IMR-90 (cell line): ENCODE results near the gene UBL3. TPM values are rescaled to one million over a fixed set of nuclear protein-coding genes. Genes with fewer than 3 reads are reported as not detected.

ENCODE experiments used
- ATAC-seq: fragments of 200-7000 bp; cut with Tn5 transposase; 2 replicates; pipeline ENCODE4 v1.9.1; 2020; ENCODE audit warnings: low read depth, mild to moderate bottlenecking, moderate library complexity
- BruUV-seq: library from RNA; stranded (reverse); fragments of 400-500 nt; replicated peaks from 2 replicates; lab custom pipeline; 2021; lab: Mats Ljungman, UMichigan
- CTCF ChIA-PET: fragments of 300-600 bp; formaldehyde crosslinking; extraction: SDS; loops from one replicate; lab custom pipeline; 2021; ENCODE audit warnings: antibody characterized with exemption; lab: Yijun Ruan, JAX
- POLR2A ChIA-PET: fragments of 300-600 bp; sonication (Branson Sonifier 250); formaldehyde crosslinking; loops from one replicate; lab custom pipeline; 2022; ENCODE audit warnings: antibody characterized with exemption; ENCODE audit not compliant: unreplicated experiment; lab: Charles Lee
- DNase-seq: peaks from one replicate; pipeline ENCODE4 v3.0.0; 2013
- H2AFZ ChIP-seq: replicated peaks from 2 replicates; pipeline ENCODE3; 2013; ENCODE audit warnings: low read length, mild to moderate bottlenecking; ENCODE audit not compliant: poor library complexity
- H2AK5ac ChIP-seq: 2 replicates; pipeline ENCODE4 v1.6.1; 2013; ENCODE audit warnings: low read depth, low read length, inconsistent platforms
- H2AK9ac ChIP-seq: replicated peaks from 2 replicates; pipeline ENCODE3; 2013; ENCODE audit warnings: mild to moderate bottlenecking, low read depth, low read length, moderate library complexity; ENCODE audit not compliant: poor library complexity
- H2BK120ac ChIP-seq: 2 replicates; pipeline ENCODE4 v1.6.1; 2013; ENCODE audit warnings: low read depth, low read length, inconsistent platforms
- H2BK15ac ChIP-seq: 3 replicates; pipeline ENCODE4 v1.6.1; 2013; ENCODE audit warnings: low read depth, low read length, inconsistent platforms
- H2BK20ac ChIP-seq: 2 replicates; pipeline ENCODE4 v1.6.1; 2013; ENCODE audit warnings: low read depth, mild to moderate bottlenecking, inconsistent platforms, low read length, moderate library complexity
- H2BK5ac ChIP-seq: 2 replicates; pipeline ENCODE4 v1.6.1; 2013; ENCODE audit warnings: mild to moderate bottlenecking, low read depth, low read length, inconsistent platforms; ENCODE audit not compliant: poor library complexity, severe bottlenecking
- H3K14ac ChIP-seq: replicated peaks from 2 replicates; pipeline ENCODE4 v1.6.1; 2013; ENCODE audit warnings: low read depth, low read length, inconsistent platforms
- H3K18ac ChIP-seq: 2 replicates; pipeline ENCODE4 v1.6.1; 2013; ENCODE audit warnings: low read depth, low read length, control low read depth
- H3K23ac ChIP-seq: 2 replicates; pipeline ENCODE4 v1.6.1; 2013; ENCODE audit warnings: low read depth, low read length, inconsistent platforms
- H3K27ac ChIP-seq: 2 replicates; pipeline ENCODE4 v1.5.1; 2013; ENCODE audit warnings: mild to moderate bottlenecking, control low read depth, low read length; ENCODE audit not compliant: insufficient read depth
- H3K27me3 ChIP-seq: 2 replicates; pipeline ENCODE4 v1.6.1; 2013; ENCODE audit warnings: low read length; ENCODE audit not compliant: control insufficient read depth, insufficient read depth
- H3K36me3 ChIP-seq: 2 replicates; pipeline ENCODE4 v1.6.1; 2013; ENCODE audit warnings: low read length, mixed read lengths; ENCODE audit not compliant: control insufficient read depth, insufficient read depth
- H3K4ac ChIP-seq: 2 replicates; pipeline ENCODE4 v1.6.1; 2013; ENCODE audit warnings: low read depth, low read length, inconsistent platforms
- H3K4me1 ChIP-seq: 2 replicates; pipeline ENCODE4 v1.6.1; 2013; ENCODE audit warnings: low read length, mixed read lengths; ENCODE audit not compliant: control insufficient read depth, insufficient read depth
- H3K4me2 ChIP-seq: 2 replicates; pipeline ENCODE4 v1.6.1; 2013; ENCODE audit warnings: low read depth, mild to moderate bottlenecking, control low read depth, low read length, moderate library complexity
- H3K4me3 ChIP-seq: 2 replicates; pipeline ENCODE4 v1.5.1; 2013; ENCODE audit warnings: low read depth, mild to moderate bottlenecking, control low read depth, low read length, moderate library complexity; ENCODE audit not compliant: insufficient read depth
- H3K56ac ChIP-seq: 2 replicates; pipeline ENCODE4 v1.6.1; 2013; ENCODE audit warnings: low read length, inconsistent platforms; ENCODE audit not compliant: insufficient read depth; ENCODE audit errors: extremely low read depth
- H3K79me1 ChIP-seq, 2 experiments: 2 replicates each; pipeline ENCODE4 v1.6.1; 2013; ENCODE audit warnings: low read length in 2 of 2, inconsistent platforms in 1 of 2, low read depth in 1 of 2
- H3K9ac ChIP-seq: 2 replicates; pipeline ENCODE4 v1.6.1; 2013; ENCODE audit warnings: low read depth, low read length, control low read depth
- H3K9me1 ChIP-seq: 2 replicates; pipeline ENCODE4 v1.6.1; 2013; ENCODE audit warnings: low read length, inconsistent platforms; ENCODE audit not compliant: insufficient read depth
- H3K9me3 ChIP-seq: 2 replicates; pipeline ENCODE4 v1.6.1; 2013; ENCODE audit warnings: low read length; ENCODE audit not compliant: control insufficient read depth, insufficient read depth
- H4K20me1 ChIP-seq: 2 replicates; pipeline ENCODE4 v1.6.1; 2013; ENCODE audit warnings: low read length, inconsistent platforms; ENCODE audit not compliant: insufficient read depth
- H4K5ac ChIP-seq: 2 replicates; pipeline ENCODE4 v1.6.1; 2013; ENCODE audit warnings: mild to moderate bottlenecking, low read depth, low read length, control low read depth
- H4K8ac ChIP-seq, 2 experiments: 2 replicates each; pipeline ENCODE4 v1.6.1; 2013; ENCODE audit warnings: low read depth in 2 of 2, low read length in 2 of 2, control low read depth in 1 of 2, inconsistent platforms in 1 of 2
- H4K91ac ChIP-seq: 2 replicates; pipeline ENCODE4 v1.6.1; 2013; ENCODE audit warnings: low read depth, low read length, inconsistent platforms; ENCODE audit not compliant: insufficient read depth
- BHLHE40 ChIP-seq: fragments of 150-350 bp; IDR thresholded peaks from 2 replicates; pipeline ENCODE4 v1.6.1; 2016; ENCODE audit warnings: mild to moderate bottlenecking, low read depth, low read length
- CEBPB ChIP-seq: IDR thresholded peaks from 2 replicates; pipeline ENCODE4 v1.6.1; 2012; ENCODE audit warnings: low read depth, low read length, improper control_type of control experiment
- CHD1 ChIP-seq: IDR thresholded peaks from 2 replicates; pipeline ENCODE4 v1.6.1; 2012; ENCODE audit warnings: low read depth, low read length, improper control_type of control experiment
- CTCF ChIP-seq: conservative IDR thresholded peaks from 2 replicates; pipeline ENCODE4 v1.5.1; 2012; ENCODE audit warnings: mild to moderate bottlenecking, low read depth, low read length, improper control_type of control experiment
- ELK1 ChIP-seq: fragments of 150-350 bp; IDR thresholded peaks from 2 replicates; pipeline ENCODE4 v1.6.1; 2016; ENCODE audit warnings: low read depth, mild to moderate bottlenecking, low read length, moderate library complexity, borderline replicate concordance
- FOS ChIP-seq: fragments of 150-350 bp; IDR thresholded peaks from 2 replicates; pipeline ENCODE4 v1.6.1; 2016; ENCODE audit warnings: low read depth, low read length
- MAFK ChIP-seq: IDR thresholded peaks from 2 replicates; pipeline ENCODE4 v1.6.1; 2012; ENCODE audit warnings: low read depth, low read length, improper control_type of control experiment
- MAZ ChIP-seq: IDR thresholded peaks from 2 replicates; pipeline ENCODE4 v1.6.1; 2012; ENCODE audit warnings: low read depth, mild to moderate bottlenecking, low read length, improper control_type of control experiment, moderate library complexity, borderline replicate concordance
- MXI1 ChIP-seq: IDR thresholded peaks from 2 replicates; pipeline ENCODE4 v1.6.1; 2012; ENCODE audit warnings: low read depth, mild to moderate bottlenecking, low read length, moderate library complexity, borderline replicate concordance
- NFE2L2 ChIP-seq: fragments of 150-350 bp; IDR thresholded peaks from 2 replicates; pipeline ENCODE4 v1.6.1; 2016; ENCODE audit warnings: low read depth, mild to moderate bottlenecking, low read length
- POLR2A ChIP-seq: IDR thresholded peaks from 2 replicates; pipeline ENCODE4 v1.6.1; 2012; ENCODE audit warnings: mild to moderate bottlenecking, low read depth, low read length
- RAD21 ChIP-seq: IDR thresholded peaks from 2 replicates; pipeline ENCODE4 v1.6.1; 2012; ENCODE audit warnings: low read length, improper control_type of control experiment
- RCOR1 ChIP-seq: IDR thresholded peaks from 2 replicates; pipeline ENCODE4 v1.6.1; 2012; ENCODE audit warnings: mild to moderate bottlenecking, low read length, improper control_type of control experiment; ENCODE audit not compliant: insufficient replicate concordance
- RFX5 ChIP-seq: IDR thresholded peaks from 2 replicates; pipeline ENCODE4 v1.8.0; 2012; ENCODE audit warnings: low read depth, mild to moderate bottlenecking, low read length, moderate library complexity
- USF2 ChIP-seq: fragments of 150-350 bp; IDR thresholded peaks from 2 replicates; pipeline ENCODE4 v1.6.1; 2017; ENCODE audit warnings: mild to moderate bottlenecking, antibody characterized with exemption, low read length, low read depth
- WGBS, 2 experiments: methylation state at CpG; one replicate each; pipeline versions ENCODE4 v1.1.5 to v1.1.7; 2013; ENCODE audit warnings: missing lambda C conversion rate in 2 of 2; ENCODE audit not compliant: insufficient read length in 1 of 2; ENCODE audit errors: extremely low coverage in 2 of 2; 5-methylcytosine and 5-hydroxymethylcytosine counted together
- dilution Hi-C: fragments of 300-500 bp; cut with HindIII; formaldehyde crosslinking; loops from one replicate; pipeline ENCODE4 v1.14.3; 2018; ENCODE audit warnings: low sequenced_read_pairs; ENCODE audit not compliant: unreplicated experiment
- in situ Hi-C: fragments of 300-500 bp; cut with MboI; formaldehyde crosslinking; loops from 3 replicates; pipeline ENCODE4 v1.14.3; 2019; ENCODE audit warnings: low sequenced_read_pairs, inconsistent platforms, mixed read lengths
- intact Hi-C: fragments of 100-400 bp; cut with micrococcal nuclease; formaldehyde crosslinking; loops from 2 replicates; pipeline ENCODE4 v1.10.0; 2022
- polyA plus RNA-seq, 3 experiments: library from polyadenylated mRNA; depleted of rRNA; stranded (reverse); fragments of >200 nt; gene quantifications; 2 replicates each; pipeline ENCODE4 v1.2.3, GENCODE V29; 2012; ENCODE audit warnings: low replicate concordance in 1 of 3
- total RNA-seq: library from RNA; depleted of rRNA; stranded (reverse); fragments of >200 nt; gene quantifications from 2 replicates; pipeline ENCODE4 v1.2.3, GENCODE V29; 2012

UBL3 gene
- total and polyA plus RNA-seq, 2 of the 4 experiments (the other 2 are of a cell fraction), result 16.0 to 19.9 TPM

- ChIA-PET CTCF (interaction anchor here (0.7 kb wide), 1 partner anchor 16 kb away, joined by 3 read pairs; no protein-coding TSS in a partner anchor), POLR2A (interaction anchor here (0.6 kb wide), 1 partner anchor 55 kb away, joined by 5 read pairs; no protein-coding TSS in a partner anchor)
- Histone ChIP-seq H3K79me1 (no peaks in the 10 kb centered on the region), H3K9ac (no peak overlapping the region), H3K36me3 (no peaks in the 10 kb centered on the region), H4K20me1 (no peaks in the 10 kb centered on the region), H3K27me3 (peaks cover 2% of the 10 kb centered on the region), H4K8ac (no peak overlapping the region), H4K5ac (no peak overlapping the region), H2BK120ac (no peak overlapping the region), H3K4me3 (no peak overlapping the region), H3K4me1 (0 out of 2 replicates have a peak, but pooled peaks cover 2% of the 10 kb centered on the region), H4K91ac (no peak overlapping the region), H2AFZ (no peak overlapping the region), H3K23ac (no peak overlapping the region), H2AK5ac (no peak overlapping the region), H3K4ac (no peak overlapping the region), H3K18ac (no peak overlapping the region), H3K9me1 (peaks cover 2% of the 10 kb centered on the region; the same call in 1 of the 2 replicates), H2BK15ac (no peak overlapping the region), H3K14ac (no peak overlapping the region), H3K27ac (no peak overlapping the region), H2AK9ac (no peak overlapping the region), H3K4me2 (no peak overlapping the region), H3K9me3 (no peaks in the 10 kb centered on the region), H2BK20ac (no peak overlapping the region), H3K56ac (no peak overlapping the region), H2BK5ac (no peak overlapping the region)
- no TSS peak for BruUV-seq
- DNase-seq (no peak), ATAC-seq (no peak)
- dilution Hi-C loops (no loop called here), intact Hi-C loops (no loop called here), in situ Hi-C loops (no loop called here)
- no peak for TF ChIP-seq CHD1
- no peak for TF ChIP-seq ELK1
- no peak for TF ChIP-seq RAD21
- no peak for TF ChIP-seq BHLHE40
- TF ChIP-seq CTCF, result no peak
- no peak for TF ChIP-seq MAZ
- no peak for TF ChIP-seq POLR2A
- TF ChIP-seq RFX5, result no peak
- TF ChIP-seq MXI1, result no peak
- TF ChIP-seq USF2, result no peak
- no peak for TF ChIP-seq RCOR1
- no peak for TF ChIP-seq FOS
- TF ChIP-seq MAFK, result no peak
- TF ChIP-seq NFE2L2, result no peak
- no peak for TF ChIP-seq CEBPB
- WGBS, 2 experiments, result no CpG with 5 or more reads among the region's 7 CpGs
Measured at GRCh38 chr13:29868581-29868980, 18.2 kb upstream of the UBL3 start.
